Measurements from ENCODE around the gene KPNA1.

The KPNA1 gene

DNA sequence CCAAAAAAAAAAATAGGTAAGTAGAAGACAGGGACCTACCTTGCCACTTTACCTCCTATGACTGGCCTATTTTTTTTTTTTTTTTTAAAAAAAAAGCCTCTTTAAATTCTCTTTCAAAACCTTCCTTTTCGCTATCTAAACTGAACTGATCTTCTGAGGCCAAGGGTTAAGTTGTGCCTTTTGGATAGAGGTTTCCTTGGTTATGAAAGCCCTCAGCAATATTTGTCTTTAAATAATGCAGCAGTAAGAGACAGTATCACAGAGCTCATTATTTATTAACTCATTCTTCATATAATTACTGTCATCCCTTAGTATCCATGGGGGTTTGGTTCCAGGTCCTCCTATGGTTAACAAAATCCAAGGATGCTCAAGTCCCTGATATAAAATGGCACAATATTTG is 140.7 kb downstream of the KPNA1 start:
- no peak for DNase-seq

All from activated CD4-positive, alpha-beta T cell treated with anti-CD3 and anti-CD28 coated beads, Interleukin-2, amount 50 U/mL, for 4 hours (primary cell).